ENCODE measurements around the gene DMTF1.

- no peak for TF ChIP-seq CTCF (IDR thresholded peaks at IDR 0.05; ENCODE audit: control extremely low read depth in 1 of 3, insufficient read depth in 1 of 3, low read depth in 1 of 3, low read length in 3 of 3)
- TF ChIP-seq POLR2A (IDR thresholded peaks at IDR 0.05; ENCODE audit: control extremely low read depth in 1 of 2, low read depth in 2 of 2, low read length in 2 of 2) = no peak
- no peak for TF ChIP-seq ATF3 (IDR thresholded peaks at IDR 0.05; ENCODE audit: insufficient read depth, low read depth, low read length)
- no peak for TF ChIP-seq SUZ12 (IDR thresholded peaks at IDR 0.05; ENCODE audit: low read length)
- no peak for TF ChIP-seq MAX (IDR thresholded peaks at IDR 0.05)
- no peak for TF ChIP-seq SIX5 (IDR thresholded peaks at IDR 0.05; ENCODE audit: low read depth, low read length)
Observed at GRCh38 chr7:87151729-87152111, 533 bp upstream of the DMTF1 start.
